Stimulated activated effector memory CD8-positive, alpha-beta T cell treated with anti-CD3 and anti-CD28 coated beads, Interleukin-12 subunit alpha, Interleukin-12 subunit beta, amount 100 ng/mL, for 72 hours (primary cell): Measurements from ENCODE around the gene KY.

Experiments
- ATAC-seq: fragments of 150-1000 bp; cut with Tn5 transposase; 2 replicates; pipeline ENCODE4 v1.10.0; 2021
- DNase-seq, 2 donors: peaks; one replicate each; pipeline ENCODE4 v3.0.0; 2021 to 2022; ENCODE audit warnings: low spot score in 2 of 2
- H3K27ac Mint-ChIP-seq: one replicate; pipeline ENCODE4 v1.8.0; 2022; ENCODE audit warnings: mild to moderate bottlenecking, mixed read lengths
- H3K36me3 Mint-ChIP-seq: one replicate; pipeline ENCODE4 v1.8.0; 2022; ENCODE audit warnings: mild to moderate bottlenecking, mixed read lengths
- H3K4me1 Mint-ChIP-seq: one replicate; pipeline ENCODE4 v1.8.0; 2022; ENCODE audit warnings: mixed read lengths
- H3K4me3 Mint-ChIP-seq: one replicate; pipeline ENCODE4 v1.8.0; 2022; ENCODE audit warnings: mild to moderate bottlenecking, mixed read lengths
- H3K9me3 Mint-ChIP-seq: one replicate; pipeline ENCODE4 v1.8.0; 2022; ENCODE audit warnings: mixed read lengths

KY gene, protein sequence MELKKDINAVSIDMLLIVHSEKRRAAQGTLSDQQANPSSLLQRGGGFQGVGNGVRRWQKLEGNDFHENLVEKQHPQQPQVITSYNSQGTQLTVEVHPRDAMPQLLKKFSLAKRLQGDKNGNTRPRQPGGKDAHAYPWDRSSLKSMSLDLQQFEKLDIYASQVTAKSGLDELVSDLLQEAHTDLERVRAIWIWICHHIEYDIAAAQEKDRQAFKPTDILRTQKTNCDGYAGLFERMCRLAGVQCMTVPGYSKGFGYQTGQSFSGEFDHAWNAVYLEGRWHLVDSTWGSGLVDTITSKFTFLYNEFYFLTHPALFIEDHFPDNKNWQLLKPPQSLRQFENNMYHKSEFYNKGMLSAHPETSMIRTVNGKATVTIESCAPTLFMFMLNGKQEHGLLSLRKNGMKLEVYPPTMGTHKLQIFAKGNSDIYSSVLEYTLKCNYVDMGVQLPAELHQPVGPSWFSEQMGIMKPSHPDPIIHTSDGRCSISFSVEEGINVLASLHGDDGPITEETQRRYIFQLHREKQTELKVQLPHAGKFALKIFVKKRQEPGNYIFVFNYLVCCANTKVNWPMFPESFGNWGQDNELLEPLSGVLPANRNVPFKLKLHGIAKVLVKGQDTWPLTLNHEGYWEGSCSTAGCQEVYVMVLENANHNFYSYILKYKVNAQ

DNA sequence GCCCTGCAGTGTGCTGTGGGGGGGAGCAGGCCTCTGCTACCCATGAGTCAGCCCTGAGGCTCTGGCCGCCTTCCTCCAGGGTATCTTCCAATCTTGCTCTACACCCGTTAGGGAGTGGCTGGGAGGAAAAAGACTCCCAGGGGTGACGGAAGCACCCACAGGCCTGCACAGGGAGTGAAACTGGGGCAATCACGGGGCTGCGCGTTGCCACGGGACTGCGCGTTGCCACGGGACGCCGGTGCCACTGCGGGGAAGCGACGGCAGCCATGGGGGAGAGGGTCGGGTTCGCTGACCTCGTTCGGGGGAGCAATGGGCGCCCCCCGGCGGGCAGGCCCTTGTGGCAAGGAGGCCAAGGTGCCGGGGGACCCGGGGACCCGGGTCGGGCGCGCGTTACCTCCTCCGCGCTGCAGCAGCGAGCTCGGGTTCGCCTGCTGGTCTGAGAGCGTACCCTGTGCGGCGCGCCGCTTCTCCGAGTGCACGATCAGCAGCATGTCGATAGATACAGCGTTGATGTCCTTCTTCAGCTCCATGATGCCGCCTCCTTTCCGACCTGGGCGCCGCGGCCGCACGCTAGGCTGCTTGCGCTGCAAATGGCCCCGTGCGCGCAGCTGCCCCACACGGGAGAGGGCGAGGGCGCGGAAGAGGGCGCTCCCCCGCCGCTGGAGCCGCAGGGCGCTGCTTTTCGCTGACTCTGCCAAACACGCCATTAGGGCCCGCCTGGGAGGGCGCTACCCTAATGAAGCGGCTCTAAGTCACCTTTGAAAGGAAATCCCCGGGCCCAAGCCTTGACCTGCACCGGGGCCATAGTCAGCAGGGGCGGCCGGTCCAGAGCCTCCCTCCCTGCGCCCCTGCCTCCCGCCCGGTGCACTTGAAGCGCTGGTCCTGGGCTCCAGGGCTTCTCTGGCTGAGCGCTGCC is at the start of gene KY:
Gene KY (minus strand): TSS at position 592 of the 916 bp plus-strand sequence. CDS start 62 bp downstream, at position 530.
- H3K27ac Mint-ChIP-seq = no peak within 1 kb of the TSS
- no peaks in the 10 kb centered on the region for H3K9me3 Mint-ChIP-seq
- H3K4me3 Mint-ChIP-seq = no peak within 1 kb of the TSS
- H3K36me3 Mint-ChIP-seq = no peaks in the 10 kb centered on the region
- peak in 1 of 2 donors; percentile 38 for DNase-seq
- no peaks in the 10 kb centered on the region for H3K4me1 Mint-ChIP-seq
- ATAC-seq = no peak

DNA sequence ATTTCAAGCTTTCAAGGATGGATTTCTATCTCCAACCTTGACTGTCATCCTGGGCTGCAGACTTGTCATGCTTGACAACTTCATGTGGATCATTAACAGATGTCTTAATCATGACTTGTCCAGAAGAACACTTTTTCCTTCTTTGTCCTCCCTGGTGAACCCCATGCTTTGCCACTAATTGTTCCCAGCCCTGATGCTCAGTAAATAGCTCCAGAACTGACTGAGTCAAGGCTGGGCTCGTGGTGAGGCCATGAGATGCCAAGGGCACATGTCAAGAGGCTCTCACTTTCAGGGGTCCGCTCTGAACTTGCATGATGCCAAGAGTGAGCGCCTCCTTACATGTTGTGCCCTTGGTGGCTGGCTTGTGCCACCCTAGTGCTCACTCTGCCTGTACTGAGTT is 48.9 kb upstream of the KY start:
- DNase-seq (no peak), ATAC-seq (no peak)
- no peaks in the 10 kb centered on the region for H3K36me3 Mint-ChIP-seq
- no peak overlapping the region for H3K4me3 Mint-ChIP-seq
- no peaks in the 10 kb centered on the region for H3K4me1 Mint-ChIP-seq
- no peaks in the 10 kb centered on the region for H3K9me3 Mint-ChIP-seq
- no peak overlapping the region for H3K27ac Mint-ChIP-seq

DNA sequence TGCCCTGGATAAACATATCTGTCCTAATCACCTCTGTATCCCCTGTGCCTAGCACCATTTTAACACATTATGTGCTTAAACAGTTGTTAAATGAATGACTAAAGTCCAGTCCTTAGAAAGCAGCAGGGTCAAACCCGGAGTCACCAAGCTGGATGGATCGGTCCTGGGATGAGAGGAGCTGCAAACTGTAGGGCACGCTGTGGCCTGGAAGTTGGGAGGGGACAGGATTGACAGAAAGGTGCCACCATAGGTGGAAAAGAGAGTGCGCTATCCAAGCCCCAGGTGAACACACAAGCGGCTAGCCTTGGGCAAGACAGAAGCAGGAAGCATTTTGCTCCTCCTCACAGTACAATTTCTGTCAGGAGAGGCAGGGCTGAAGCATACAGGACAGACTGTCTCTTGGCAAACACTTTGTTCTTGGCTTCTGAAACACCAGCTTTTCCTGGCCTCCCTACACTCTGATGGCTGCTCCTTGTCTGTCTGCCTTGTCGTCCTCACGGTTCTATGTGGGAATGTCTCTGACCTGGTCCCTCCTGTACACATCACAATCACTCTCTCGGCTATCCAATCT is 48.4 kb upstream of the KY start:
- no peak for DNase-seq
- Mint-ChIP-seq H3K4me3 (no peak overlapping the region), H3K4me1 (no peaks in the 10 kb centered on the region), H3K9me3 (no peaks in the 10 kb centered on the region), H3K36me3 (no peaks in the 10 kb centered on the region), H3K27ac (no peak overlapping the region)
- ATAC-seq = no peak

DNA sequence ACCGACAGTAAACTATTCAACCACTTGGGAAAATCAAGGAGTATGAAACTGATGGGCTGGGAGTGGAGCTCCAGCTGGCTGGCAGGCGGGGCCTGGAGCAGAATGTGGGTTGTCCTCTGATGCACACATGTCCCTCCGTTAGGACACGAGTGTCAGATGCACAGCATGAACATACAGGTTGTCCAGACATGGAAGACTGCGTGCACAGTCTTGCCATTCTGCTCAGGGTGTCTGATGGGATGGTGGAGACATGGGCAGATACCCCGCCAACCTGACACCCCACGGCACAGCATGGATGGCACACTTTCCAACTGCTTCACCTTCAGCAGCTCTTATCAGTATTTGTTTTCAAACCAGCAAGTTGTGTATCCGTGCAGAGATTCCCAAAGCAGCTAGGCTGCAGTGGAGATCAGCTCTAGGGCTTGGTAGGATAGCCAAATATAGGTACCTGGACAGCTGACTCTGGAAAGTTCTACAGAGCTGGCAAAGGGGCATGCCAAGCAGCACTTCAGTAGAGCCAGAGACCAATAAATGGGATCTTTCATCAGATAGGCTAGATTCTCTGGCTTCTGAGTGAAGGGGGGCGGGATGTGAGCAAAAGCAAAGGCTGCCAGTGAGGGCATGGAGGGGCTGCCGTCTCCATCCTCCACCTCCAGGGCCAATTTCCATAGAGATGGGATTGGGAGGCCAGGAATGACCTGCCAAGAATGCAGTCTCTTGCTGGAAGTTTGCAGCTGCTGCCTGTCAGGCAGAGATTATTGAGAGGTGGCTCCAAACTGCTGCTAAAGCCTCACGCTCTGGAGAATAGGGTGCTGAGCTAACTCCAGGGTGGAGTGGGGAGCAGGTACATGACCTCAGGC is 47.2 kb upstream of the KY start:
- Mint-ChIP-seq H3K27ac (no peak overlapping the region), H3K4me3 (no peak overlapping the region), H3K4me1 (no peaks in the 10 kb centered on the region), H3K36me3 (no peaks in the 10 kb centered on the region), H3K9me3 (no peaks in the 10 kb centered on the region)
- DNase-seq (no peak), ATAC-seq (no peak)

DNA sequence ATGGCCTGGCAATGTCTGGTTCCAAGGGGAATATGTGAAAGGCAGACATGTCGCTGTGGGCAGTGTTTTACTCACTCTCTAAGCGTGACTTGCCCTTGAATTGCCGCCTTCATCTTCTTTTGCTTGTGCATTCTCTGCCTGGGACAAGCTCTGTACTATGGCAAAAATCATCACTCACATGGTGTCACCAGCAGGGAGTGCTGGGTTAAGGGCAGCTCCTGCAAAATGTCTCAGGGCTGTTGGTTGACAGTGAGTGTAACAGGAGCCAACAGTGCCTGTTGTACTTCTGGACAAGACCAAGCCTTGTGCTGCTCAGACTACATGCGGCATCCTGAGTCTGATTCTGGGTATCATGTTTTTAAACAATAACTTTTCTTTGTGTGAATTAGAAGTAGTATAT is 45.3 kb upstream of the KY start:
- Mint-ChIP-seq H3K27ac (no peak overlapping the region), H3K4me3 (no peak overlapping the region), H3K4me1 (no peaks in the 10 kb centered on the region), H3K9me3 (peaks cover 2% of the 10 kb centered on the region), H3K36me3 (no peaks in the 10 kb centered on the region)
- DNase-seq = no peak
- ATAC-seq = no peak

DNA sequence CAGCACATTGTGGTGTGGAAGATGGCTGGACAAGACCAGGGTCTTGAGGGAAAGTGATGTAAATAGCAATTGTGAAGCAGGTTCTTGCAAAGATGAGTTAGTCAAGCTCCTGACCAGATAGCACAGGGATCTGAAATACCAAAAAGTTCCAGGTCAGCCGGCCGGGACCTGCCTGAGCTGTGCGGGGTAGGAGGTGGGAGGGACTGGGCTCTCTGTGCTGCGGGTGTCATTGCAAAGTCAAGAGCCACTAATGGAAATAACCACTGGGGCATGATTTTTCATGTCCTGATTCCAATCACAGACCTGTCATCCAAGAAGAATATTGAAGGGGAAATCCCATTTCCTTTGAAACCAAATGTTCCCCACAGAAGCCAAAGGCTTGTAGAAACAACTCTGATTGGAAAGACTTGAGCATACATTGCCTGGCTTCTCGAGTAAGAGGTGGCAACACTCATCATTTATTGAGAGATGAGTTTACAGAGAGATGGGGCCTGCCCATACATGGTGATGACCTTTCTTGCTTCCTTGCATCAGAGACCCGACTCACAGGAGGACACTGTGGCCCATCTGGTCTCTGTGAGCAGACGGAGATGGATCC is 44.2 kb upstream of the KY start:
- Mint-ChIP-seq H3K4me1 (no peaks in the 10 kb centered on the region), H3K27ac (no peak overlapping the region), H3K36me3 (no peaks in the 10 kb centered on the region), H3K9me3 (peaks cover 2% of the 10 kb centered on the region), H3K4me3 (no peak overlapping the region)
- no peak for ATAC-seq
- DNase-seq = no peak

DNA sequence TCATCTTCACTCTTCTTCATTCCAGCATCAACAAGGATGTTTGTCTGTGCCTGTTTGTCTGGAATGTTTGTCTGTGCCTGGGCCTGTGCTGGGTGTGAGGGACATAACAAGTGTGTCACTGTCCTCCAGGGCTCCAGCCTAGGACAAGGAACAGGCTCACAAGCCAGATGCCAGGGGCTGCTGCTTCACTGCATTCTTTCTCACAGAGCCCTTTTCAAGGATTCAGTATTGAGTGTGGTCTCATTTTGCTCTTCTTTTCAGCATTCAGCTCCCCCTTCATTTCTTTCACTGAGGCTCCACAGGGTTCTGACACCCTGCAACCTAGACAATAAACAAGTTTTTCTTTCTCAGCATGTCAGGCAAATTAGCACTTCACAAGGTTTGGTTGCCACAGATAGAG is 43.6 kb upstream of the KY start:
- H3K9me3 Mint-ChIP-seq = peaks cover 2% of the 10 kb centered on the region
- ATAC-seq = no peak

DNA sequence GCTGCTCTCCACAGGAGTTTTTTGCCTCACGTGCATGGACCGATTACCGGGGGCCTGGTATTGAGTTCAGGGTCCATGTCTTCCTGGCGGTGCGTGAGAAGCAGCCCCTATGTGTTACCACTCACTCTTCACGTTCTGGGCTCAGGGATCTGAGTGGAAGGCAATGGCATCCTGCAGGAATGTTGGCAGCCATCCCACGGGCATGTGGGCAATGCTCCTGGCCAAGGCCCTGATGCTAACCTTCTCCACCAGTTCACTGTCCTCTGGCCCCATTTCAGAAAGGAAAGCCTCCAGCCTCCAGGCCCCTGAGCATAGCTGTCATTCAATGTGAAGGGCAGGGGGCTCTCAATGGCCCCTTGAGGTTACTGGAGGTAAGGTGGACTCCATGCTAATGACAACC is 43.0 kb upstream of the KY start:
- no peak overlapping the region for H3K4me3 Mint-ChIP-seq
- no peaks in the 10 kb centered on the region for H3K4me1 Mint-ChIP-seq
- no peaks in the 10 kb centered on the region for H3K36me3 Mint-ChIP-seq
- peaks cover 2% of the 10 kb centered on the region for H3K9me3 Mint-ChIP-seq
- DNase-seq = no peak
- no peak for ATAC-seq
- no peak overlapping the region for H3K27ac Mint-ChIP-seq

More for the DNA sequence above, 43.6 kb upstream of the KY start:
- H3K4me3 Mint-ChIP-seq = no peak overlapping the region
- no peaks in the 10 kb centered on the region for H3K36me3 Mint-ChIP-seq
- H3K27ac Mint-ChIP-seq = no peak overlapping the region
- no peak for DNase-seq
- no peaks in the 10 kb centered on the region for H3K4me1 Mint-ChIP-seq

DNA sequence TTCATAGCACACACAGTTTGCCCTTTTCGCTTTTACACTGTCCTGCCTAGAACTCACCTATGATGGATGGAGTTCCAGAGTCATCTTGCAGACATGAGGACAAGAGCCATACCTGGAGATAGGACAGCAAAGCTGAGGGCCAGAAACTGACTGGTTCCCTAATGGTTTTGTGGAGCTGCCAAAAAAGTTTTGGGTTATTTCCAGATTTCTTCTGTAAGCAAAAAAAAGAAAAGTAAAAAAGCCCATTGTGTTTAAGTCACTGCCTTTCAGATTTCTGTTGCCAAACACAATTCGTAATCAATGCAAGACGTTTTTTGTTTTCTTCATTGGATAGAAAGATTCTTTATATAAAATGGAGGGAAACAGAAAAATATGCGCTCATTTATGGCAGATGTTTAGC is 42.4 kb upstream of the KY start:
- DNase-seq (no peak), ATAC-seq (no peak)
- H3K4me3 Mint-ChIP-seq = no peak overlapping the region
- H3K36me3 Mint-ChIP-seq = no peaks in the 10 kb centered on the region
- peaks cover 2% of the 10 kb centered on the region for H3K9me3 Mint-ChIP-seq
- no peak overlapping the region for H3K27ac Mint-ChIP-seq
- H3K4me1 Mint-ChIP-seq = no peaks in the 10 kb centered on the region

DNA sequence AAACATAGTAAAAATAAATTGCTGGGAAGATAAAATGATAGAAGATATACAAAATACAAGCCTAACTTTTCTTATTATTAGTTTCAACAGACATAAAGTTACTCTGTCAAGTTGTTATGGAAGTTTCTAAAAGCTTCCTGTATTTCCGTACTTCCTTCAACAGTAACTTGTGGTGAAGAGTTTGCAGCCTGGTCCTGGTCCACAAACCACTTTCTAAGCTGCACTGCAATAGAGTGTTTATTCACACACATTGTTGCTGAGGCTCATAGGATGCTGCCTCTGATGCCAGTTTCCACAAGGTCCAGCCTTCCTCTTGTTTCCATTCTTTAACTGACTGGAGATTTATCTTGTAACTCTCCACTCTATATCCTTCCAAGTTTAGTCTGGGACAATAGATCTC is 39.4 kb upstream of the KY start:
- no peaks in the 10 kb centered on the region for H3K36me3 Mint-ChIP-seq
- H3K9me3 Mint-ChIP-seq = peaks cover 2% of the 10 kb centered on the region
- H3K4me1 Mint-ChIP-seq = no peaks in the 10 kb centered on the region
- no peak overlapping the region for H3K4me3 Mint-ChIP-seq
- DNase-seq = no peak
- no peak for ATAC-seq
- H3K27ac Mint-ChIP-seq = no peak overlapping the region

DNA sequence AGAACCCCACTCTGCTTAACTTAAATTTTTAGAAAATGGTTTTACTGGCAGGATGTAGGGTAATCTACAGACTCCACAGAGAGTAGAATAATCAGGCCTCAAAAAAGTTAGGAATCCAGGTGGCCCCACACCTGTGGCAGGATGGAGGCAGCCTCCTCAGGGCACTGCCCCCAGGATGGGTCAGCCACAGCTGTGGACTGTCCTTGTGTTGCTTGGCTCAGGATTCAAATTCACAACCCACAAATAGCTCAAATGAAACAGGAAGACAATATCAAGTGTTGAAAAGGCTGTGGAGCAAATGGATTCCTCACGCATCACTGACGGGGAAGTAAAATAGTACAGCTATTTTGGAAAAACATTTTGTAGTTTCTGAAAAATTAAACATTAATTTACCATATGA is 36.8 kb upstream of the KY start:
- H3K36me3 Mint-ChIP-seq = no peaks in the 10 kb centered on the region
- H3K4me1 Mint-ChIP-seq = no peaks in the 10 kb centered on the region
- ATAC-seq = no peak
- no peak overlapping the region for H3K27ac Mint-ChIP-seq
- no peak overlapping the region for H3K4me3 Mint-ChIP-seq
- H3K9me3 Mint-ChIP-seq = no peaks in the 10 kb centered on the region
- no peak for DNase-seq

DNA sequence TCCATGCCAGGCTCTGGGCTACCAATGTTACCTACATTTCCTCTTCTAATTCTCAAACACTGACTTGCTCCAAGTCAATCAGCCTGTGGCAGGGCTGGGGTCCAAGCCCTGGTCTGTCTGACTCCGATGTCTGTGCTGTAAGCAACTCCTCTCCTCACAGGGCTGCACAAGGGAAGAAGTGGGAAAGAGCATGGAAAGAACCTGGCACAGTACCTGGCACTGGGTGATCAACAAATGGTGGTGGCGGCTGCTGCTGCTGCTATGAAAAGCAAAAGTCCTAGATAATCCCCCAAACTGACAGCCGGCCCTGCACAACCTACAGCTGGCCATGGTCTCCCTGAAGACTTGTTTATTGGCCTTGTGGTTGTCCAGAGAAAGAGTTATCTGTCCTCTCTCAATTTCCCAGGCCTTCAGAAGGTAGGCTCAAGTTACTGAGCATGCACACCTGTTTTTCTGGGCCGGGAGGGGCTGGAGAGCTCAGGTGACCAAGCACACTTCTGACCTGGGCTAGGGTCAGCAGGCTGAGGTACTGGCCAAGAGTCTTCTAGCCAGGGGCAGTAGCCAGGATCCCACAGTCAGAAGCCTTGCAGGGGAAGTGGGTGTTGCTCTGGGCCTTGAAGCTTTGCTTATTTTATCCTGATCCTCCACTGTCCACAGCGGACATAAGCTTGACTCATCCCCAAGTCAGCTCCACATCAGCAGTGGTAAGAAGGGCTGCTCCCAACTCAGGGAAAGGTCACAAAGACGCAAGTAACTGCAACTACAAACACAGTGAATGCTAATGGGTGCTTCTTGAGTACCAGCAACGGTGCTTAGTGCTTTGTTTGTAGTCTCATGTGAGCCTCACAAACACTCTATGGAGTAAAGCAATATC is 35.3 kb upstream of the KY start:
- H3K9me3 Mint-ChIP-seq = no peaks in the 10 kb centered on the region
- no peak overlapping the region for H3K27ac Mint-ChIP-seq
- H3K4me3 Mint-ChIP-seq = no peak overlapping the region
- H3K4me1 Mint-ChIP-seq = no peaks in the 10 kb centered on the region
- H3K36me3 Mint-ChIP-seq = no peaks in the 10 kb centered on the region
- DNase-seq (no peak), ATAC-seq (peak; percentile 17)

DNA sequence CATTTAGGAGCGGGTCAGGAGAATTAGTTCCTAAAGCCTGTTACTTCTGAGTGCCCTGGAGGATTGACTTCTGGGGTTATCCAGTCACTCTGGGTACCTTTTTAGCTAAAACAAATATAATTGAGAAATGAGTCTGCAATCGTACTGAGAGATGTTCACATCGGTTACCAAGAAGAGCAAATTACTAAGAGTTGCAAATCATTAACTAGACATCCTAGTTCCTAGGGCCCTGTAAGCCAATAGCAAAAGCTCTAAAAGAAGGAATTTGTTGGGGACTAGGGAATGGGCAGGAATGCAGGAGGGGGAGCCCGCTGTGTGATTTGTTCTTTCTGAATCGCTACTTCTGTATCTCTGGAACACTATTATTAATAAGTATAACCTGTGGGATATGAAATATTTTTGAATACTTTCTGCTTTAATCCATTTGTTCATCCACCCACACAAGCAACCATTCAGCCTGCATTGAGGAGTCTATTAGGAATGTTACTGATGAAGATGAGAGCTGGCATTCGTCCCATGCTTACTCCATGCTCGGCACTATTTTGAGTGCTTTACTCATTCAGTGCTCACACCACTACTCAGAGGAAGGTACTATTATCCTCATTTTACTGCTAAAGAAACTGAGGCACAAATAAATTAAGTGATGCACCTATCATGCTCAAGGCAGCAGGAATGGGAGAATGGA is 31.5 kb upstream of the KY start:
- no peak overlapping the region for H3K4me3 Mint-ChIP-seq
- H3K27ac Mint-ChIP-seq = no peak overlapping the region
- no peaks in the 10 kb centered on the region for H3K36me3 Mint-ChIP-seq
- H3K9me3 Mint-ChIP-seq = peaks cover 10% of the 10 kb centered on the region
- DNase-seq (no peak), ATAC-seq (no peak)
- H3K4me1 Mint-ChIP-seq = no peaks in the 10 kb centered on the region
